HG02678 (cell line): Measurements from ENCODE around the gene FAM120A.

Source experiments
- ATAC-seq: cut with Tn5 transposase; IDR thresholded peaks from one replicate; pipeline ENCODE4 v1.9.1; 2021; ENCODE audit warnings: mild to moderate bottlenecking, moderate library complexity; ENCODE audit not compliant: unreplicated experiment

The FAM120A gene

DNA sequence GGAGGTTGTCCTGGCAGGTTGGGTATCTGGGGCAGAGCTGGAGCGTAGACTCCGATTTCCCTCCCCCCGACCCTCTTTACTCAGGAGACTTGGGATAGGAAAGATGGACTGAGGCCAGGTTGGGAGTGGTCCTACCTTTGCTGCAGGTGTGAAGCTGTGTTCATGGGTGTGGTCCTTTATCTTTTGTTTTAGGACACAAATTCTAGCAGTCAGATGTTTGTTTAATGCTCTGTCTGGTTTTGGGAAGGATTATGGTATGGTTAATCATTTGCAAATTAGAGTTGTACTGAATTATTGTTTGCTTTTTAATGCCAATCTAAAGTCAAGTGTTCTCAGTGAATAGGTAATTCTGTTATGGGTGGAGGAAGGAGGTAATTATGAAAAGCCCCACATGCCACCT, 16.0 kb downstream of the FAM120A start:
- ATAC-seq: no peak

DNA sequence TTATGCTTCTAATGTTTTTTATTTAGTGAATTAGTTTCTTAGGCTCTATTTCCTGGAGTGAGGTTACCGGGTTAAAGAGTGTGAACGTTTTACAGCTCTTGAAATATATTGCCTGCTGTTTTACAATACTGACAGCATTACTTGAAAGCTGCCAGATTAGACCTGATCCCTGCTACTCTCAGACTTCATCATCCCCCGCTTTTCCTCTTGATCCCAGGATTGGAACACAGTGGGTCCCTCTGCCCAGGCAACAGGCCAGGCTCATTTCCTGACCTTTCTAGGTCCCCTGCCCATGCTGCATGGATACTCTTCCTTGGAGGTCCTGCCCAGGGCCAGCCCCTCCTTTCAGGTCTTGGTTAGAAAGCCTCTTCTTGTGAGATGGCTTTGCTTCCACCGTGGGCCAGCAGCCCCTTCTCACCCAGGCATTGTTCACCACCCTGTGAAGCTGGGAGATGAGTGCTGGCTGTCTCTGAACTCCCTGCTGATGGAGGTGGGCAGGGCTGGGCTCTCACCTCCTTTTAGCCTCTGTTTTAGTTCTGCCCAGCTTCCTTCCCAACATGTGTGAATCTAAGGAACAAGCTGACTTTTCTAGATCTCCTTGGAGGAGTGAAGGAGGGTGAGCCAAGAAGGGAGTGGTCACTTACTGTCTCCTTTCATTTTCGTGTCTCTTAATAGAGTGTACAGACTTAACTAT, 17.4 kb downstream of the FAM120A start:
- ATAC-seq: no peak

DNA sequence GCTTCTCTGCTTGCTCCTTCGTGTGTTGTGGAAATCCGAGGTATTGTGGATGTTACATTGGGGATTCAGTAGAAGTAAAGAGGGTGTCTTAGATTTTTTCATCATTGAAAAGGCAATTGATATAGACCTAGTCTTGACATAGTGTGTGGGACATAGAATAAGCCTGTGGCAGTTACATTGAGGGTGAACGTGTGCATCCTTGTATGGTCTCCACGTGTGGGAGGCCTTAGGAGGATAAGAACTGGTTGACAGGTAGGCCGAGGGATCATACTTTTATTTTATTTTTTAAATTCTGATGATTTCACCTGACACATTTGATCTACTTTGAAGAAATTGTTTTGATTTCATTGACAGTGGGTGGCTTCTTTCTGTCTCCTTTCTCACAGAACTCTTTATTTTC, 18.9 kb downstream of the FAM120A start:
- ATAC-seq: no peak

- no peak for ATAC-seq
Observed at GRCh38 chr9:93471124-93471523, 19.6 kb downstream of the FAM120A start.

GRCh38 chr9:93473411-93473810, 21.9 kb downstream of the FAM120A start:
- no peak for ATAC-seq

DNA sequence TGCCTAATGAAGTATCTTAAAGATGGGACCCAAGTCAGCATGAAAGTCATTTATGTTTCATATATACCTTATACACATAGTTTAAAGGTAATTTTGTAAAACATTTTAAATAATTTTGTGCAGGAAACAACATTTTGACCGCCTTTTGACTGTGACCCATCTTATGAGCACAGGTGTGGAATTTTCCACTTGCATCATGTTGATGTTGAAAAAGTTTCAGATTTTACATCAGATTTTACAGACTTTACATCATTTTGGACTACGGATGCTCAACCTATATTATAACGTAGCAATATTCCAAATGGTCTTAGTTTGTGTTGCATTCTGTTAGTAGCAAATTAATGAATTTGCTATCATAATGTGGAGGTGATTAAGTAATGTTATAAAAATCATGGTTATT, 23.6 kb downstream of the FAM120A start:
- no peak for ATAC-seq

GRCh38 chr9:93475856-93476255, 24.4 kb downstream of the FAM120A start:
- ATAC-seq: no peak

GRCh38 chr9:93476924-93477323, 25.4 kb downstream of the FAM120A start:
- no peak for ATAC-seq

DNA sequence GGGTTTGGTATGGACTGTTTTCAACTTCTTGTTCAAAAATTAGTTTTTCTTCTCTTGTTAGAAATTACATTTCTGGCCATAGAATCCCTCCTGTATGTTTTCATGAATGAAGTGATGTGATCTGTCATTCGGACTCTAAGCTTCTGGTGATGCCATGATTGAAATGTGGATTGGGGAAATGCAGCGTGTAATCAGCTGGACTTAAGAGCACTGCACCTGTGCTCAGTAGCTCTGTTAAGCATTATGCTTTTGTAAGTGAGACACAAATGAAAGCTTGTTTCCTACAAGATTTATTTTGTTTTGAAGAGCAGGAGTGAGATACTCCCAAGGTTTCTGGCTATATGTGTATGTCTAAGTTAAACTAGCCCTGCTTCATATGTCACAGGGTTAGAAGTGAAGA, 25.9 kb downstream of the FAM120A start:
- ATAC-seq: no peak

GRCh38 chr9:93479726-93480125, 28.2 kb downstream of the FAM120A start:
- no peak for ATAC-seq

- no peak for ATAC-seq
Observed at GRCh38 chr9:93480262-93480661, 28.8 kb downstream of the FAM120A start.

DNA sequence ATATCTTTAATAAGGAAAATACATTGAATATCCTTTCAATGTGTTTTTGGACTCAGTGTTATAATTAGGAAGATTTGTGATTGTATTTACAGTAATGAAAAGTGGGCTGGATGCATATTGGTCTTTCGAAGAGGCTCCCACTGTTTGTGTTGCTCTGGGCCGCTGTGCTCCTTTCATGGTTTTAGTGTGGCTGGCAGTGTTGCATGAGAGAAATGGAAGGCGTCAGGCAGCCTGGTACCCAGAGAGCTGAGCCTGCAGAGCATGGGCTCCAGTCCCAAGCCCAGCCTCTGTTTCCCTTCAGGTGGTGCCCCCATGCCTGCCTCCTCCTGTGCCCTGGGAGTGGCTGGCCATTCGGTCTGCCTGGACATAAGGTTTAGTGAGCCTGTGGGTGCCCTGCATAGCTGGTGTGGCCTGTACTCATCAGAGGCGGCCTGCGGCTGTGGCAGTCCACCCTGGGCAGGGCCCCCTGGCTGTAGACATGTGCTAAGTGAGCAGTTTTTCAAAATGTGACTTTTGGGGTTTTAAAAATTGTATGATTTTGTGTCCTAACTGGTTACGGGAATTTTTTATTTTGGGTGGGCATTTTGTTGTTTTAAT, 29.3 kb downstream of the FAM120A start:
- ATAC-seq: no peak

DNA sequence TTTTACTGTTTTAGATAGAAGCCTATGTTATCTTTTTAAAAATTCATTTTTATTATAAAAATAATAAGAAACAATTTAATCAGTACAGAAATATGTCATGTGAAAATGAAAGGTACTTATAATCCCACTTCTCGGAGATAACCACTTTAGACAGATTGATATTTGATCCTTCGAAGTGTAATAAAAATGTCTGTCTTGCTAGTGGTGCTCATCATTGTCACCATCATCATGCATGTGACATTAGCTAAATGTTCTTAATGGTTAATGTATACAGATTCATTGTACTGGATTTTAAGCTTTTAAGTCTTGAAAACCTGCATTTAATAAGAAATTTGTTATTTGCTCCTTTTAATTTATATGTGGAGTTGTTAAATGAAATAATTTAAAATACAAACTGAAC, 32.0 kb downstream of the FAM120A start:
- no peak for ATAC-seq

- ATAC-seq: no peak
Observed at GRCh38 chr9:93486268-93486667, 34.8 kb downstream of the FAM120A start.

- no peak for ATAC-seq
Observed at GRCh38 chr9:93488244-93488643, 36.8 kb downstream of the FAM120A start.

- no peak for ATAC-seq
Observed at GRCh38 chr9:93491593-93492232, 40.2 kb downstream of the FAM120A start.

DNA sequence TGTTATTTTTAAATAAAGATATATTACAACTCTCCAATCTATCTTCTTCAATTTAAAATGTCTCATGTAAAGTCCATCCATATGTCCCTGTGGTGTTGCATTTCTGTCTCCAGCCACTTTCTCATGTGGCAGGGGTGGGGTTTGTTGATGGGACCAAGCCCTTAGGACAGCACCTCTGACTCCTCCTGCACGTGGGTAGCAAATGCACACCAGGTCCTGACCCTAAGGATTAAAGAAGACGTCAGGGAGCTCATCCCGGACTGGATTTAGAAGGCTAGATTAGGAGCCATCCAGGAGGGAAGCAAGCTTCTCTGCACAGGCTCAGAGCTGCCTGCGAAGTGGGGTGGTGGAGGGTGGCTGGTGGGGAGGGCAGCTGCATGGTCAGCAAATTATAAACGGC, 40.8 kb downstream of the FAM120A start:
- ATAC-seq: no peak

GRCh38 chr9:93493949-93494348, 42.5 kb downstream of the FAM120A start:
- no peak for ATAC-seq

- ATAC-seq: no peak
Observed at GRCh38 chr9:93496285-93496684, 44.8 kb downstream of the FAM120A start.

- no peak for ATAC-seq
Observed at GRCh38 chr9:93500571-93501298, 49.2 kb downstream of the FAM120A start.

- ATAC-seq: no peak
Observed at GRCh38 chr9:93501406-93501805, 49.9 kb downstream of the FAM120A start.

GRCh38 chr9:93503381-93503780, 51.9 kb downstream of the FAM120A start:
- no peak for ATAC-seq
